ENCODE data around the gene LY6G5C.
A peak's percentile ranks its signal among the peaks of the same experiment; 100 is the strongest.

- TF ChIP-seq CTCF (IDR thresholded peaks at IDR 0.05), result no peak
- peak; percentile 77 to 92 (median 88) for TF ChIP-seq POLR2AphosphoS5 (IDR thresholded peaks at IDR 0.05)
- TF ChIP-seq POLR2A (IDR thresholded peaks at IDR 0.05), result peak; percentile 54 to 84
- TF ChIP-seq EP300 (IDR thresholded peaks at IDR 0.05), result no peak
Measured at GRCh38 chr6:31665501-31666336, 15.1 kb downstream of the LY6G5C start, which contains the start of gene CSNK2B.

Measured in sigmoid colon (tissue), 4 donors.